Activated B cell treated with CpG ODN at 0.5 μM for 24 hours (primary cell): ENCODE results near the gene CCNB3. TPM values are rescaled to one million over a fixed set of nuclear protein-coding genes. Genes with fewer than 3 reads are reported as not detected.

Experiments used
- ATAC-seq: fragments of 200-7000 bp; cut with Tn5 transposase; one replicate; pipeline ENCODE4 v1.10.0; 2021; ENCODE audit warnings: low read depth, mild to moderate bottlenecking, moderate library complexity
- CTCF ChIA-PET: fragments of 350-600 bp; sonication (Branson Sonifier 250); formaldehyde crosslinking; loops from one replicate; lab custom pipeline; 2021; ENCODE audit warnings: antibody characterized with exemption; lab: Charles Lee
- POLR2A ChIA-PET: fragments of 350-600 bp; sonication (Branson Sonifier 250); formaldehyde crosslinking; loops from one replicate; lab custom pipeline; 2021; ENCODE audit warnings: antibody characterized with exemption; lab: Charles Lee
- DNase-seq: peaks from one replicate; pipeline ENCODE4 v3.0.0; 2022
- H3K27ac Mint-ChIP-seq: one replicate; pipeline ENCODE4 v1.8.0; 2020; ENCODE audit warnings: mixed read lengths
- H3K27me3 Mint-ChIP-seq: one replicate; pipeline ENCODE4 v1.8.0; 2021; ENCODE audit warnings: mixed read lengths
- H3K36me3 Mint-ChIP-seq: one replicate; pipeline ENCODE4 v1.8.0; 2021; ENCODE audit warnings: low read depth, mixed read lengths
- H3K4me1 Mint-ChIP-seq: one replicate; pipeline ENCODE4 v1.8.0; 2021; ENCODE audit warnings: mixed read lengths
- H3K4me3 Mint-ChIP-seq: one replicate; pipeline ENCODE4 v1.8.0; 2020; ENCODE audit warnings: mild to moderate bottlenecking, mixed read lengths
- H3K9me3 Mint-ChIP-seq: one replicate; pipeline ENCODE4 v1.8.0; 2020; ENCODE audit warnings: mixed read lengths
- CTCF ChIP-seq: fragments of 200-600 bp; IDR thresholded peaks from one replicate; pipeline ENCODE4 v1.8.0; 2022; ENCODE audit warnings: antibody characterized with exemption, mild to moderate bottlenecking
- intact Hi-C: fragments of 100-400 bp; cut with micrococcal nuclease; formaldehyde crosslinking; loops from one replicate; pipeline ENCODE4 v1.15.1; 2024
- total RNA-seq: library from RNA; stranded (reverse); gene quantifications from 2 replicates; pipeline ENCODE4 v1.2.3, GENCODE V29; 2022

The CCNB3 gene
- 0.37 and 1.4 TPM in 2 replicates for total RNA-seq

- Mint-ChIP-seq H3K36me3 (no peaks in the 10 kb centered on the region), H3K4me1 (peaks cover 7% of the 10 kb centered on the region), H3K27me3 (no peaks in the 10 kb centered on the region), H3K4me3 (peak within 1 kb of the TSS; percentile 85), H3K9me3 (peaks cover 2% of the 10 kb centered on the region), H3K27ac (peak within 1 kb of the TSS; percentile 93)
- DNase-seq, result peak; percentile 30
- ChIA-PET CTCF (interaction anchor here (0.7 kb wide), 1 partner anchor 288 kb away, joined by 3 read pairs; no protein-coding TSS in a partner anchor), POLR2A (interaction anchor here (0.5 to 0.7 kb wide), 3 partner anchors 1084 to 1608 kb away, joined by 4 to 5 read pairs (median 5); no protein-coding TSS in a partner anchor)
- intact Hi-C loops, result loop anchor here (1.0 kb wide), 2 partner anchors 128 to 289 kb away; no protein-coding TSS in a partner anchor
- no peak for TF ChIP-seq CTCF
- peak; percentile 98 for ATAC-seq
Observed at GRCh38 chrX:50204364-50204899, at the start of gene CCNB3. Gene CCNB3, plus strand, starts transcription at chrX:50204765. Its CDS starts 80,399 bp downstream, at chrX:50285164.

- peaks cover 5% of the 10 kb centered on the region for H3K9me3 Mint-ChIP-seq
- H3K4me1 Mint-ChIP-seq, result no peaks in the 10 kb centered on the region
- no peak for TF ChIP-seq CTCF
- H3K27ac Mint-ChIP-seq, result no peak overlapping the region
- POLR2A ChIA-PET, result interaction anchor here (0.6 kb wide), 1 partner anchor 192 kb away, joined by 4 read pairs; no protein-coding TSS in a partner anchor
- CTCF ChIA-PET, result no interaction called here
- H3K27me3 Mint-ChIP-seq, result peaks cover 3% of the 10 kb centered on the region
- no peak overlapping the region for H3K4me3 Mint-ChIP-seq
- no peak for ATAC-seq
- intact Hi-C loops, result no loop called here
- no peaks in the 10 kb centered on the region for H3K36me3 Mint-ChIP-seq
- DNase-seq, result no peak
Observed at GRCh38 chrX:50157545-50158135, 46.9 kb upstream of the CCNB3 start.

- Mint-ChIP-seq H3K4me3 (no peak overlapping the region), H3K27me3 (peaks cover 3% of the 10 kb centered on the region), H3K27ac (no peak overlapping the region), H3K4me1 (no peaks in the 10 kb centered on the region), H3K36me3 (no peaks in the 10 kb centered on the region), H3K9me3 (peaks cover 5% of the 10 kb centered on the region)
- DNase-seq, result no peak
- ChIA-PET POLR2A (interaction anchor here (0.6 kb wide), 1 partner anchor 192 kb away, joined by 4 read pairs; no protein-coding TSS in a partner anchor), CTCF (no interaction called here)
- intact Hi-C loops, result no loop called here
- no peak for ATAC-seq
- no peak for TF ChIP-seq CTCF
Observed at GRCh38 chrX:50158593-50158992, 46.0 kb upstream of the CCNB3 start.

GRCh38 chrX:50161127-50161526 lies 43.4 kb upstream of the CCNB3 start:
- H3K36me3 Mint-ChIP-seq, result no peaks in the 10 kb centered on the region
- CTCF ChIA-PET, result no interaction called here

More at GRCh38 chrX:50161127-50161526, 43.4 kb upstream of the CCNB3 start:
- no peak for TF ChIP-seq CTCF
- no peak for DNase-seq
- ATAC-seq, result no peak
- Mint-ChIP-seq H3K27me3 (no peaks in the 10 kb centered on the region), H3K4me3 (no peak overlapping the region), H3K27ac (no peak overlapping the region), H3K9me3 (no peaks in the 10 kb centered on the region), H3K4me1 (no peaks in the 10 kb centered on the region)
- POLR2A ChIA-PET, result no interaction called here
- intact Hi-C loops, result no loop called here
